GM12878 (cell line): Measurements from ENCODE around the gene FBXO15.

Experiments
- EZH2 ChIP-seq: IDR thresholded peaks from 2 replicates; pipeline ENCODE4 v1.6.1; 2012; ENCODE audit warnings: low read depth, mild to moderate bottlenecking, control low read depth, inconsistent platforms, low read length, borderline replicate concordance; ENCODE audit not compliant: control insufficient read depth
- FOS ChIP-seq: IDR thresholded peaks from 3 replicates; pipeline ENCODE4 v1.6.1; 2011; ENCODE audit warnings: borderline replicate concordance; ENCODE audit not compliant: insufficient read length; ENCODE audit errors: extremely low read depth
- SIN3A ChIP-seq: IDR thresholded peaks from 2 replicates; pipeline ENCODE4 v1.6.1; 2012; ENCODE audit warnings: low read depth, low read length, improper control_type of control experiment
- TAF1 ChIP-seq: IDR thresholded peaks from 2 replicates; pipeline ENCODE4 v1.6.1; 2011; ENCODE audit warnings: mild to moderate bottlenecking, low read depth, low read length, borderline replicate concordance
- TCF7 ChIP-seq: IDR thresholded peaks from 2 replicates; pipeline ENCODE4 v1.6.1; 2014; ENCODE audit warnings: antibody characterized with exemption, borderline replicate concordance
- YY1 ChIP-seq: IDR thresholded peaks from 2 replicates; pipeline ENCODE4 v1.6.1; 2011; ENCODE audit warnings: low read depth, mild to moderate bottlenecking, low read length
- ZNF217 ChIP-seq: fragments of 450-650 bp; IDR thresholded peaks from 2 replicates; pipeline ENCODE4 v1.6.1; 2017; ENCODE audit warnings: antibody characterized with exemption, mild to moderate bottlenecking
- ZNF24 ChIP-seq: fragments of 450-650 bp; IDR thresholded peaks from 2 replicates; pipeline ENCODE4 v1.6.1; 2017; ENCODE audit warnings: antibody characterized with exemption, mild to moderate bottlenecking
- TF ChIP-seq, protein P1 (sequence below): IDR thresholded peaks from 2 replicates; pipeline ENCODE4 v1.6.1; 2012; ENCODE audit warnings: low read depth, low read length, improper control_type of control experiment
- TF ChIP-seq, protein P2 (sequence below), 3 experiments: IDR thresholded peaks in 2 of 3; conservative IDR thresholded peaks in 1 of 3; 2 replicates each; pipeline ENCODE4 v1.5.1; 2011; ENCODE audit warnings: low read depth in 3 of 3, low read length in 3 of 3, mild to moderate bottlenecking in 3 of 3, control low read depth in 2 of 3, moderate library complexity in 2 of 3, inconsistent platforms in 1 of 3, mixed read lengths in 1 of 3; ENCODE audit not compliant: control insufficient read depth in 2 of 3, insufficient read depth in 1 of 3; ENCODE audit errors: extremely low read depth in 1 of 3

DNA sequence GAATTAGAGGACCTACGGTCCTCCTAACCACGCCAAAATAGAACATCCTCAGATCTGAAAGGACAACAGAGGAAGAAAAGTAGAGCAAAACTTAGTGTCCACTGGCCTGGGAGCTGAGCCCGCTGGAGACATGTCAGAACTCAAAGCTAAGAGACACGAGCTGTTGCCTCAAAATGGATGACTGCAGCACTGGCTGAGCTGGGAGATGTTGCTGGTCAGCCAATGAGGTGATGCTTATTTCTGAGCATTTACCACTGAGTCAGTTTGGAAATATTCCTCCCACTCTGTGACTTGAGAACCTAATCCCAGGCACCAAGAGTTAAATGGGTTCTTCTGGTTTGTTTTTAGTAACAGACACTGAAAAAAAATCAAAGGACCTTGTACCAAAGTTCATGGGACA, 32.6 kb downstream of the FBXO15 start:
- TF ChIP-seq ZNF217 (no peak), ZNF24 (no peak), SIN3A (no peak), EZH2 (no peak), TCF7 (no peak), FOS (no peak), TAF1 (no peak), YY1 (no peak)
- TF ChIP-seq, protein P1, sequence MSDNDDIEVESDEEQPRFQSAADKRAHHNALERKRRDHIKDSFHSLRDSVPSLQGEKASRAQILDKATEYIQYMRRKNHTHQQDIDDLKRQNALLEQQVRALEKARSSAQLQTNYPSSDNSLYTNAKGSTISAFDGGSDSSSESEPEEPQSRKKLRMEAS: no peak
- TF ChIP-seq, protein P2, sequence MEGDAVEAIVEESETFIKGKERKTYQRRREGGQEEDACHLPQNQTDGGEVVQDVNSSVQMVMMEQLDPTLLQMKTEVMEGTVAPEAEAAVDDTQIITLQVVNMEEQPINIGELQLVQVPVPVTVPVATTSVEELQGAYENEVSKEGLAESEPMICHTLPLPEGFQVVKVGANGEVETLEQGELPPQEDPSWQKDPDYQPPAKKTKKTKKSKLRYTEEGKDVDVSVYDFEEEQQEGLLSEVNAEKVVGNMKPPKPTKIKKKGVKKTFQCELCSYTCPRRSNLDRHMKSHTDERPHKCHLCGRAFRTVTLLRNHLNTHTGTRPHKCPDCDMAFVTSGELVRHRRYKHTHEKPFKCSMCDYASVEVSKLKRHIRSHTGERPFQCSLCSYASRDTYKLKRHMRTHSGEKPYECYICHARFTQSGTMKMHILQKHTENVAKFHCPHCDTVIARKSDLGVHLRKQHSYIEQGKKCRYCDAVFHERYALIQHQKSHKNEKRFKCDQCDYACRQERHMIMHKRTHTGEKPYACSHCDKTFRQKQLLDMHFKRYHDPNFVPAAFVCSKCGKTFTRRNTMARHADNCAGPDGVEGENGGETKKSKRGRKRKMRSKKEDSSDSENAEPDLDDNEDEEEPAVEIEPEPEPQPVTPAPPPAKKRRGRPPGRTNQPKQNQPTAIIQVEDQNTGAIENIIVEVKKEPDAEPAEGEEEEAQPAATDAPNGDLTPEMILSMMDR (IDR thresholded peaks at IDR 0.05 in 2 of 3, conservative IDR thresholded peaks at IDR 0.05 in 1 of 3; ENCODE audit: control insufficient read depth in 2 of 3, extremely low read depth in 1 of 3, insufficient read depth in 1 of 3, low read depth in 3 of 3, low read length in 3 of 3): no peak
